ENCODE data around the gene KRT77.

- TF ChIP-seq YY1 (IDR thresholded peaks at IDR 0.05; ENCODE audit: insufficient read depth, insufficient read length) (no peak), ZNF274 (IDR thresholded peaks at IDR 0.05; ENCODE audit: low read depth, low read length) (no peak)
These were observed 25.7 kb downstream of the KRT77 start for GRCh38 chr12:52677671-52678070.
